ENCODE results near the gene PRR29. TPM values are rescaled to one million over a fixed set of nuclear protein-coding genes. Genes with fewer than 3 reads are reported as not detected.

Gene PRR29
- polyA plus RNA-seq, 1 of the 3 experiments (the other 2 are of a cell fraction): 2.7 TPM

DNA sequence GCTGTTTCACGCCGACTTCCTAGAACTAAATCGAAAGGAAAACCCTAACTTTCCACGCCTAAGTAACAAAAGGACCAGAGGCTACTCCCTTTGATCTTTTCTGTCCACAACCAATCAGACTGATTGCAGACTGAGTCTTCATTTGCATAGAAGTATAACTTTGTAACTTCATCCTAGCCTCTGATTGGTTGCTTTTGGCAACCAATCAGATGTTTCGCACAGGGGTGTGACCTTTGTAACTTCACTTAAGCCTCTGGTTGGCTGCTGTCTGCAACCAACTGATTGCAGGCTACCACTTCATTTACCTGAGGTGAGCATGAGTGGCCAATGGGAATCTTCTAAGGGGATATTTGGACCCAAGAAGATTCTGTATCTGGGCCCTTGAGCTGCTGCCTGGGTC, 39.7 kb downstream of the PRR29 start:
- Histone ChIP-seq H3K9me2 (no peaks in the 10 kb centered on the region), H3K9me3 (no peaks in the 10 kb centered on the region), H3K9ac (no peak overlapping the region), H3K36me3 (replicated peaks in 1 of 2; ENCODE audit: control insufficient read depth in 1 of 2, insufficient read depth in 2 of 2, low read length in 1 of 2) (peaks cover 2 to 7% of the 10 kb centered on the region in 2 experiments), H3K79me2 (ENCODE audit: insufficient read depth) (no peaks in the 10 kb centered on the region), H3K27ac (ENCODE audit: low read depth in 2 of 2, low read length in 1 of 2) (no peak overlapping the region), H3K4me1 (ENCODE audit: control insufficient read depth in 1 of 2, insufficient read depth in 2 of 2, low read depth in 1 of 2, low read length in 1 of 2) (no peaks in the 10 kb centered on the region), H2AFZ (ENCODE audit: low read depth) (no peak overlapping the region), H3K4me3 (ENCODE audit: low read depth in 2 of 2, low read length in 1 of 2) (no peak overlapping the region), H4K20me1 (ENCODE audit: insufficient read depth) (no peaks in the 10 kb centered on the region), H3F3A (replicated peaks; ENCODE audit: insufficient read depth) (no peaks in the 10 kb centered on the region), H3K4me2 (no peak overlapping the region), H3K27me3 (ENCODE audit: insufficient read depth) (no peaks in the 10 kb centered on the region)
- POLR2A ChIA-PET: no interaction called here
- CTCF ChIA-PET: interaction anchor here (1.0 to 5.4 kb wide), 7 partner anchors 9 to 119 kb away, joined by 3 to 40 read pairs (median 15); partner anchors contain the start of gene GH1
- no peak for DNase-seq
- WGBS (ENCODE audit: low lambda C conversion rate): 90% methylated on average over 5 of the region's 5 CpGs
- TF ChIP-seq RAD21 (IDR thresholded peaks at IDR 0.05; ENCODE audit: low read length) (no peak), MXI1 (IDR thresholded peaks at IDR 0.05; ENCODE audit: low read depth, low read length) (no peak), RFX5 (IDR thresholded peaks at IDR 0.05; ENCODE audit: low read length) (no peak), JUND (IDR thresholded peaks at IDR 0.05) (no peak), TAF1 (IDR thresholded peaks at IDR 0.05; ENCODE audit: borderline replicate concordance, low read depth, low read length) (no peak), TCF12 (IDR thresholded peaks at IDR 0.05) (no peak), FOXM1 (IDR thresholded peaks at IDR 0.05; ENCODE audit: low read depth) (no peak), FOXJ3 (CRISPR knock-in tag; IDR thresholded peaks at IDR 0.05) (no peak), POLR2AphosphoS5 (IDR thresholded peaks at IDR 0.05; ENCODE audit: low read depth, low read length) (no peak)
- TF ChIP-seq, protein P1, sequence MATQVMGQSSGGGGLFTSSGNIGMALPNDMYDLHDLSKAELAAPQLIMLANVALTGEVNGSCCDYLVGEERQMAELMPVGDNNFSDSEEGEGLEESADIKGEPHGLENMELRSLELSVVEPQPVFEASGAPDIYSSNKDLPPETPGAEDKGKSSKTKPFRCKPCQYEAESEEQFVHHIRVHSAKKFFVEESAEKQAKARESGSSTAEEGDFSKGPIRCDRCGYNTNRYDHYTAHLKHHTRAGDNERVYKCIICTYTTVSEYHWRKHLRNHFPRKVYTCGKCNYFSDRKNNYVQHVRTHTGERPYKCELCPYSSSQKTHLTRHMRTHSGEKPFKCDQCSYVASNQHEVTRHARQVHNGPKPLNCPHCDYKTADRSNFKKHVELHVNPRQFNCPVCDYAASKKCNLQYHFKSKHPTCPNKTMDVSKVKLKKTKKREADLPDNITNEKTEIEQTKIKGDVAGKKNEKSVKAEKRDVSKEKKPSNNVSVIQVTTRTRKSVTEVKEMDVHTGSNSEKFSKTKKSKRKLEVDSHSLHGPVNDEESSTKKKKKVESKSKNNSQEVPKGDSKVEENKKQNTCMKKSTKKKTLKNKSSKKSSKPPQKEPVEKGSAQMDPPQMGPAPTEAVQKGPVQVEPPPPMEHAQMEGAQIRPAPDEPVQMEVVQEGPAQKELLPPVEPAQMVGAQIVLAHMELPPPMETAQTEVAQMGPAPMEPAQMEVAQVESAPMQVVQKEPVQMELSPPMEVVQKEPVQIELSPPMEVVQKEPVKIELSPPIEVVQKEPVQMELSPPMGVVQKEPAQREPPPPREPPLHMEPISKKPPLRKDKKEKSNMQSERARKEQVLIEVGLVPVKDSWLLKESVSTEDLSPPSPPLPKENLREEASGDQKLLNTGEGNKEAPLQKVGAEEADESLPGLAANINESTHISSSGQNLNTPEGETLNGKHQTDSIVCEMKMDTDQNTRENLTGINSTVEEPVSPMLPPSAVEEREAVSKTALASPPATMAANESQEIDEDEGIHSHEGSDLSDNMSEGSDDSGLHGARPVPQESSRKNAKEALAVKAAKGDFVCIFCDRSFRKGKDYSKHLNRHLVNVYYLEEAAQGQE (IDR thresholded peaks at IDR 0.05; ENCODE audit: low read depth, low read length): no peak
- TF ChIP-seq, protein P2, sequence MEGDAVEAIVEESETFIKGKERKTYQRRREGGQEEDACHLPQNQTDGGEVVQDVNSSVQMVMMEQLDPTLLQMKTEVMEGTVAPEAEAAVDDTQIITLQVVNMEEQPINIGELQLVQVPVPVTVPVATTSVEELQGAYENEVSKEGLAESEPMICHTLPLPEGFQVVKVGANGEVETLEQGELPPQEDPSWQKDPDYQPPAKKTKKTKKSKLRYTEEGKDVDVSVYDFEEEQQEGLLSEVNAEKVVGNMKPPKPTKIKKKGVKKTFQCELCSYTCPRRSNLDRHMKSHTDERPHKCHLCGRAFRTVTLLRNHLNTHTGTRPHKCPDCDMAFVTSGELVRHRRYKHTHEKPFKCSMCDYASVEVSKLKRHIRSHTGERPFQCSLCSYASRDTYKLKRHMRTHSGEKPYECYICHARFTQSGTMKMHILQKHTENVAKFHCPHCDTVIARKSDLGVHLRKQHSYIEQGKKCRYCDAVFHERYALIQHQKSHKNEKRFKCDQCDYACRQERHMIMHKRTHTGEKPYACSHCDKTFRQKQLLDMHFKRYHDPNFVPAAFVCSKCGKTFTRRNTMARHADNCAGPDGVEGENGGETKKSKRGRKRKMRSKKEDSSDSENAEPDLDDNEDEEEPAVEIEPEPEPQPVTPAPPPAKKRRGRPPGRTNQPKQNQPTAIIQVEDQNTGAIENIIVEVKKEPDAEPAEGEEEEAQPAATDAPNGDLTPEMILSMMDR (IDR thresholded peaks at IDR 0.05): no peak

DNA sequence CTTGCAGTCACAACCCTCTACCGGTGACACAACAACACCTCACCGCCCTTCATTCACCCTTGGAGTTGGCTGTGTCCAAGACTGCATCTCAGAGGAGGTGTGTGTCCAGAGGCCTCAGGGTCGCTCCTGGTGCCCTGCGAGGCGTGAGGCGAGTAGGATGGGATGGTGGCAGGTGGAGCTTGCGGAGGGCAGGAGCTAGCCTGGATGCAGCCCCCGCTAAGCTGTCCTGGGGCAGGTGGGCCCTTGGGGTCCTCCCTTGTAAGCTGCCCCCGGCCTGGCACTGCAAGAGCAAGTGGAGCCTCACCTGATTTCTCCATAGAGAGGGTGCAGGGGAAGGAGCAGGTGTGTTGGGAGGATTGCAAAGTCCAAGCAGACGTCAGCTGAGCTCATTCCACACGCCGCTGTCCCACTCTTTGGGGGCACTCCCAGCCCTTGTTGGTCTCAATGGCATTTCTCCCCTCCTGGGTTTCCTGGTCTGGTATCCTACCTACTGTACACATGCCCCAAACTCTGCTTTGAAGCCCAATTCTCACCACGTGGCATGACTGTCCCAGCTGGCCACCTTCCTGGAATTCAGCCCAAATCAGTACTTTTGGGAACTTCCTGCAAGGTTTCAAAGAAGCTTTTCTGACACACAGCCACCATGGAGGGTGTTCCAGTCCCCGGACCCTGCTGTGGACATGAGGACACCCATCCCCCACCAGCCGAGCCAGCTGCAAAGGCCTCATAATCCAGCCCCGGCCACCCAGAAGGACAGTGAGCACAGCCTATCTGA, 40.4 kb downstream of the PRR29 start:
- H3K4me3 ChIP-seq (ENCODE audit: low read depth in 2 of 2, low read length in 1 of 2): no peak overlapping the region
- TF ChIP-seq TCF12 (IDR thresholded peaks at IDR 0.05) (no peak), TAF1 (IDR thresholded peaks at IDR 0.05; ENCODE audit: borderline replicate concordance, low read depth, low read length) (no peak), SIN3A (IDR thresholded peaks at IDR 0.05; ENCODE audit: borderline replicate concordance, low read depth, low read length) (no peak)
- TF ChIP-seq, protein P1 (IDR thresholded peaks at IDR 0.05; ENCODE audit: low read depth, low read length): no peak
- TF ChIP-seq, protein P3, sequence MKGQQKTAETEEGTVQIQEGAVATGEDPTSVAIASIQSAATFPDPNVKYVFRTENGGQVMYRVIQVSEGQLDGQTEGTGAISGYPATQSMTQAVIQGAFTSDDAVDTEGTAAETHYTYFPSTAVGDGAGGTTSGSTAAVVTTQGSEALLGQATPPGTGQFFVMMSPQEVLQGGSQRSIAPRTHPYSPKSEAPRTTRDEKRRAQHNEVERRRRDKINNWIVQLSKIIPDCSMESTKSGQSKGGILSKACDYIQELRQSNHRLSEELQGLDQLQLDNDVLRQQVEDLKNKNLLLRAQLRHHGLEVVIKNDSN (IDR thresholded peaks at IDR 0.05; ENCODE audit: borderline replicate concordance, low read depth): no peak

More for the DNA sequence above, 40.4 kb downstream of the PRR29 start:
- Histone ChIP-seq H3K79me2 (ENCODE audit: insufficient read depth) (no peaks in the 10 kb centered on the region), H3K27ac (ENCODE audit: low read depth in 2 of 2, low read length in 1 of 2) (no peak overlapping the region), H3K9me2 (no peaks in the 10 kb centered on the region), H3K36me3 (replicated peaks in 1 of 2; ENCODE audit: control insufficient read depth in 1 of 2, insufficient read depth in 2 of 2, low read length in 1 of 2) (peaks cover 2 to 11% of the 10 kb centered on the region in 2 experiments), H3F3A (replicated peaks; ENCODE audit: insufficient read depth) (no peaks in the 10 kb centered on the region), H4K20me1 (ENCODE audit: insufficient read depth) (no peaks in the 10 kb centered on the region), H3K27me3 (ENCODE audit: insufficient read depth) (no peaks in the 10 kb centered on the region), H3K9me3 (no peaks in the 10 kb centered on the region), H3K9ac (no peak overlapping the region), H3K4me1 (ENCODE audit: control insufficient read depth in 1 of 2, insufficient read depth in 2 of 2, low read depth in 1 of 2, low read length in 1 of 2) (no peaks in the 10 kb centered on the region), H3K4me2 (no peak overlapping the region), H2AFZ (ENCODE audit: low read depth) (no peak overlapping the region)
- WGBS (ENCODE audit: low lambda C conversion rate): 87% methylated on average over 15 of the region's 16 CpGs
- DNase-seq: no peak
- ChIA-PET POLR2A (no interaction called here), CTCF (interaction anchor here (1.0 to 5.4 kb wide), 7 partner anchors 10 to 120 kb away, joined by 3 to 40 read pairs (median 8); partner anchors contain the start of gene GH1)

Data from SK-N-SH (cell line).